GM23338 (cell line): ENCODE measurements around the gene USP46. TPM values are rescaled to one million over a fixed set of nuclear protein-coding genes. Genes with fewer than 3 reads are reported as not detected.
A peak's percentile ranks its signal among the peaks of the same experiment; 100 is the strongest.

Source experiments
- ATAC-seq: fragments of 200-7000 bp; cut with Tn5 transposase; 3 replicates; pipeline ENCODE4 v1.9.1; 2020
- DNase-seq: peaks from one replicate; pipeline ENCODE4 v3.0.0-alpha.2; 2015; ENCODE audit warnings: low spot score
- H2AFZ ChIP-seq: fragments of 200-600 bp; sonication (generic); 2 replicates; pipeline ENCODE4 v1.8.0; 2016; ENCODE audit warnings: antibody characterized with exemption, mild to moderate bottlenecking, moderate library complexity
- H3F3A ChIP-seq: fragments of 200-600 bp; sonication (generic); replicated peaks from 2 replicates; pipeline ENCODE4 v1.8.0; 2017; ENCODE audit warnings: antibody characterized with exemption, mixed run types, low read depth
- H3K27ac ChIP-seq: fragments of 200-600 bp; sonication (generic); 2 replicates; pipeline ENCODE4 v1.6.1; 2016; ENCODE audit warnings: low read depth
- H3K27me3 ChIP-seq: fragments of 200-600 bp; sonication (generic); 2 replicates; pipeline ENCODE4 v1.8.0; 2016; ENCODE audit warnings: mild to moderate bottlenecking, mixed run types, moderate library complexity; ENCODE audit not compliant: insufficient read depth
- H3K36me3 ChIP-seq: fragments of 200-600 bp; sonication (generic); 2 replicates; pipeline ENCODE4 v1.8.0; 2016; ENCODE audit warnings: mild to moderate bottlenecking; ENCODE audit not compliant: insufficient read depth
- H3K4me1 ChIP-seq: fragments of 200-600 bp; sonication (generic); 2 replicates; pipeline ENCODE4 v1.8.0; 2016; ENCODE audit warnings: mild to moderate bottlenecking, moderate library complexity; ENCODE audit not compliant: insufficient read depth
- H3K4me2 ChIP-seq: fragments of 200-600 bp; sonication (generic); 2 replicates; pipeline ENCODE4 v1.7.1; 2017; ENCODE audit warnings: mixed run types
- H3K4me3 ChIP-seq: fragments of 200-600 bp; sonication (generic); 2 replicates; pipeline ENCODE4 v1.6.1; 2016; ENCODE audit warnings: mixed run types
- H3K79me2 ChIP-seq: fragments of 200-600 bp; sonication (generic); replicated peaks from 2 replicates; pipeline ENCODE4 v1.8.0; 2017; ENCODE audit warnings: mild to moderate bottlenecking; ENCODE audit not compliant: insufficient read depth
- H3K9me2 ChIP-seq: fragments of 200-600 bp; sonication (generic); 2 replicates; pipeline ENCODE4 v1.8.0; 2017; ENCODE audit not compliant: insufficient read depth
- H4K20me1 ChIP-seq: fragments of 200-600 bp; sonication (generic); replicated peaks from 2 replicates; pipeline ENCODE4 v1.8.0; 2017; ENCODE audit warnings: mild to moderate bottlenecking; ENCODE audit not compliant: insufficient read depth
- H3K27ac Mint-ChIP-seq: 2 replicates; pipeline ENCODE4 v1.8.0; 2020; ENCODE audit warnings: inconsistent platforms, mild to moderate bottlenecking, moderate library complexity, mixed read lengths
- H3K27me3 Mint-ChIP-seq: 3 replicates; pipeline ENCODE4 v1.8.0; 2022; ENCODE audit warnings: low read depth, mild to moderate bottlenecking, moderate library complexity, mixed read lengths, inconsistent platforms; ENCODE audit not compliant: insufficient read depth, poor library complexity
- H3K36me3 Mint-ChIP-seq: 3 replicates; pipeline ENCODE4 v1.8.0; 2021; ENCODE audit warnings: low read depth, mild to moderate bottlenecking, inconsistent platforms, moderate library complexity, mixed read lengths
- H3K4me1 Mint-ChIP-seq: 3 replicates; pipeline ENCODE4 v1.8.0; 2020; ENCODE audit warnings: mild to moderate bottlenecking, inconsistent platforms, mixed read lengths
- H3K4me3 Mint-ChIP-seq: 3 replicates; pipeline ENCODE4 v1.8.0; 2021; ENCODE audit warnings: moderate library complexity, mild to moderate bottlenecking, inconsistent platforms, mixed read lengths
- H3K9me3 Mint-ChIP-seq: 3 replicates; pipeline ENCODE4 v1.8.0; 2020; ENCODE audit warnings: moderate library complexity, mild to moderate bottlenecking, inconsistent platforms, mixed read lengths
- CREB1 ChIP-seq: fragments of 250-450 bp; sonication (Bioruptor Pico); IDR thresholded peaks from 2 replicates; pipeline ENCODE4 v1.5.0; 2020; ENCODE audit warnings: low read depth, mild to moderate bottlenecking, moderate library complexity
- CTCF ChIP-seq, 2 experiments: fragments of 200-600 bp in 1 of 2; sonication (generic) in 1 of 2; conservative IDR thresholded peaks; 2 replicates each; pipeline versions ENCODE4 v1.5.1 to v1.6.1; 2016 to 2017; ENCODE audit warnings: antibody characterized with exemption in 2 of 2, low read depth in 2 of 2, mild to moderate bottlenecking in 2 of 2, moderate library complexity in 1 of 2
- EZH2 ChIP-seq: fragments of 200-600 bp; sonication (generic); IDR thresholded peaks from one replicate; pipeline ENCODE4 v1.8.0; 2017; ENCODE audit warnings: antibody characterized with exemption, mild to moderate bottlenecking, low read depth; ENCODE audit not compliant: unreplicated experiment
- JUNB ChIP-seq: IDR thresholded peaks from one replicate; pipeline ENCODE4 v1.6.1; 2016; ENCODE audit warnings: antibody characterized with exemption; ENCODE audit not compliant: unreplicated experiment
- POLR2AphosphoS5 ChIP-seq: IDR thresholded peaks from 2 replicates; pipeline ENCODE4 v1.6.1; 2016; ENCODE audit warnings: antibody characterized with exemption, low read depth
- polyA plus RNA-seq: library from polyadenylated mRNA; unstranded; fragments of >200 nt; fragmentation: Nextera tagmentation; extraction: Ambion mirVana; gene quantifications from 2 replicates; pipeline ENCODE4 v1.2.1, GENCODE V29; 2016
- total RNA-seq: library from RNA; depleted of rRNA; stranded (reverse); fragments of >200 nt; shearing (Covaris generic); gene quantifications from 2 replicates; pipeline ENCODE4 v1.2.3, GENCODE V29; 2014
- TF ChIP-seq, protein P1 (sequence below): IDR thresholded peaks from 2 replicates; pipeline ENCODE4 v1.6.1; 2016; ENCODE audit warnings: antibody characterized with exemption
- TF ChIP-seq, protein P2 (sequence below): fragments of 250-450 bp; sonication (Bioruptor Pico); IDR thresholded peaks from 2 replicates; pipeline ENCODE4 v1.5.0; 2020; ENCODE audit warnings: mild to moderate bottlenecking, moderate library complexity

USP46 gene
- total and polyA plus RNA-seq, 2 experiments from 2014 or later = 40.5 to 59.4 TPM

- TF ChIP-seq, protein P1, sequence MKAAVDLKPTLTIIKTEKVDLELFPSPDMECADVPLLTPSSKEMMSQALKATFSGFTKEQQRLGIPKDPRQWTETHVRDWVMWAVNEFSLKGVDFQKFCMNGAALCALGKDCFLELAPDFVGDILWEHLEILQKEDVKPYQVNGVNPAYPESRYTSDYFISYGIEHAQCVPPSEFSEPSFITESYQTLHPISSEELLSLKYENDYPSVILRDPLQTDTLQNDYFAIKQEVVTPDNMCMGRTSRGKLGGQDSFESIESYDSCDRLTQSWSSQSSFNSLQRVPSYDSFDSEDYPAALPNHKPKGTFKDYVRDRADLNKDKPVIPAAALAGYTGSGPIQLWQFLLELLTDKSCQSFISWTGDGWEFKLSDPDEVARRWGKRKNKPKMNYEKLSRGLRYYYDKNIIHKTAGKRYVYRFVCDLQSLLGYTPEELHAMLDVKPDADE = no peak
- TF ChIP-seq JUNB (no peak), POLR2AphosphoS5 (no peak)
These were observed 54.9 kb downstream of the USP46 start (continued) for GRCh38 chr4:52604215-52604614.

GRCh38 chr4:52600275-52600674, 58.8 kb downstream of the USP46 start:
- Histone ChIP-seq H3K36me3 (peaks cover 27% of the 10 kb centered on the region), H4K20me1 (peaks cover 14% of the 10 kb centered on the region; the same call in 1 of the 2 replicates), H3K79me2 (no peaks in the 10 kb centered on the region), H3F3A (no peaks in the 10 kb centered on the region), H2AFZ (no peak overlapping the region), H3K27me3 (no peaks in the 10 kb centered on the region), H3K27ac (no peak overlapping the region), H3K4me3 (no peak overlapping the region), H3K4me1 (no peaks in the 10 kb centered on the region), H3K9me2 (no peaks in the 10 kb centered on the region), H3K4me2 (no peak overlapping the region)
- no peak overlapping the region for H3K4me3 Mint-ChIP-seq
- H3K36me3 Mint-ChIP-seq = peaks cover 71% of the 10 kb centered on the region
- ATAC-seq (no peak), DNase-seq (no peak)
- H3K27me3 Mint-ChIP-seq = peaks cover 3% of the 10 kb centered on the region
- H3K4me1 Mint-ChIP-seq = peaks cover 3% of the 10 kb centered on the region; the same call in 1 of the 3 replicates
- no peak overlapping the region for H3K27ac Mint-ChIP-seq
- TF ChIP-seq JUNB (no peak), CTCF (conservative IDR thresholded peaks at IDR 0.05; ENCODE audit: low read depth in 2 of 2) (no peak), POLR2AphosphoS5 (no peak)
- TF ChIP-seq, protein P1 = no peak
- H3K9me3 Mint-ChIP-seq = no peaks in the 10 kb centered on the region

GRCh38 chr4:52595001-52595400, 64.1 kb downstream of the USP46 start:
- no peaks in the 10 kb centered on the region for H3K9me3 Mint-ChIP-seq
- Histone ChIP-seq H3K79me2 (no peaks in the 10 kb centered on the region), H3K4me2 (no peak overlapping the region), H2AFZ (no peak overlapping the region), H3K36me3 (peaks cover 20% of the 10 kb centered on the region), H4K20me1 (peaks cover 11% of the 10 kb centered on the region; the same call in 1 of the 2 replicates), H3K9me2 (no peaks in the 10 kb centered on the region), H3K4me3 (no peak overlapping the region), H3K27ac (no peak overlapping the region), H3K27me3 (no peaks in the 10 kb centered on the region), H3F3A (no peaks in the 10 kb centered on the region), H3K4me1 (peaks cover 7% of the 10 kb centered on the region; the same call in 1 of the 2 replicates)
- peak overlapping the region; percentile 51; the same call in 1 of the 2 replicates for H3K27ac Mint-ChIP-seq
- H3K27me3 Mint-ChIP-seq = no peaks in the 10 kb centered on the region
- ATAC-seq (no peak), DNase-seq (no peak)
- H3K4me3 Mint-ChIP-seq = no peak overlapping the region
- H3K4me1 Mint-ChIP-seq = peaks cover 17% of the 10 kb centered on the region
- peaks cover 61% of the 10 kb centered on the region for H3K36me3 Mint-ChIP-seq
- no peak for TF ChIP-seq JUNB
- no peak for TF ChIP-seq CREB1 (CRISPR knock-in tag)
- no peak for TF ChIP-seq EZH2
- TF ChIP-seq, protein P2, sequence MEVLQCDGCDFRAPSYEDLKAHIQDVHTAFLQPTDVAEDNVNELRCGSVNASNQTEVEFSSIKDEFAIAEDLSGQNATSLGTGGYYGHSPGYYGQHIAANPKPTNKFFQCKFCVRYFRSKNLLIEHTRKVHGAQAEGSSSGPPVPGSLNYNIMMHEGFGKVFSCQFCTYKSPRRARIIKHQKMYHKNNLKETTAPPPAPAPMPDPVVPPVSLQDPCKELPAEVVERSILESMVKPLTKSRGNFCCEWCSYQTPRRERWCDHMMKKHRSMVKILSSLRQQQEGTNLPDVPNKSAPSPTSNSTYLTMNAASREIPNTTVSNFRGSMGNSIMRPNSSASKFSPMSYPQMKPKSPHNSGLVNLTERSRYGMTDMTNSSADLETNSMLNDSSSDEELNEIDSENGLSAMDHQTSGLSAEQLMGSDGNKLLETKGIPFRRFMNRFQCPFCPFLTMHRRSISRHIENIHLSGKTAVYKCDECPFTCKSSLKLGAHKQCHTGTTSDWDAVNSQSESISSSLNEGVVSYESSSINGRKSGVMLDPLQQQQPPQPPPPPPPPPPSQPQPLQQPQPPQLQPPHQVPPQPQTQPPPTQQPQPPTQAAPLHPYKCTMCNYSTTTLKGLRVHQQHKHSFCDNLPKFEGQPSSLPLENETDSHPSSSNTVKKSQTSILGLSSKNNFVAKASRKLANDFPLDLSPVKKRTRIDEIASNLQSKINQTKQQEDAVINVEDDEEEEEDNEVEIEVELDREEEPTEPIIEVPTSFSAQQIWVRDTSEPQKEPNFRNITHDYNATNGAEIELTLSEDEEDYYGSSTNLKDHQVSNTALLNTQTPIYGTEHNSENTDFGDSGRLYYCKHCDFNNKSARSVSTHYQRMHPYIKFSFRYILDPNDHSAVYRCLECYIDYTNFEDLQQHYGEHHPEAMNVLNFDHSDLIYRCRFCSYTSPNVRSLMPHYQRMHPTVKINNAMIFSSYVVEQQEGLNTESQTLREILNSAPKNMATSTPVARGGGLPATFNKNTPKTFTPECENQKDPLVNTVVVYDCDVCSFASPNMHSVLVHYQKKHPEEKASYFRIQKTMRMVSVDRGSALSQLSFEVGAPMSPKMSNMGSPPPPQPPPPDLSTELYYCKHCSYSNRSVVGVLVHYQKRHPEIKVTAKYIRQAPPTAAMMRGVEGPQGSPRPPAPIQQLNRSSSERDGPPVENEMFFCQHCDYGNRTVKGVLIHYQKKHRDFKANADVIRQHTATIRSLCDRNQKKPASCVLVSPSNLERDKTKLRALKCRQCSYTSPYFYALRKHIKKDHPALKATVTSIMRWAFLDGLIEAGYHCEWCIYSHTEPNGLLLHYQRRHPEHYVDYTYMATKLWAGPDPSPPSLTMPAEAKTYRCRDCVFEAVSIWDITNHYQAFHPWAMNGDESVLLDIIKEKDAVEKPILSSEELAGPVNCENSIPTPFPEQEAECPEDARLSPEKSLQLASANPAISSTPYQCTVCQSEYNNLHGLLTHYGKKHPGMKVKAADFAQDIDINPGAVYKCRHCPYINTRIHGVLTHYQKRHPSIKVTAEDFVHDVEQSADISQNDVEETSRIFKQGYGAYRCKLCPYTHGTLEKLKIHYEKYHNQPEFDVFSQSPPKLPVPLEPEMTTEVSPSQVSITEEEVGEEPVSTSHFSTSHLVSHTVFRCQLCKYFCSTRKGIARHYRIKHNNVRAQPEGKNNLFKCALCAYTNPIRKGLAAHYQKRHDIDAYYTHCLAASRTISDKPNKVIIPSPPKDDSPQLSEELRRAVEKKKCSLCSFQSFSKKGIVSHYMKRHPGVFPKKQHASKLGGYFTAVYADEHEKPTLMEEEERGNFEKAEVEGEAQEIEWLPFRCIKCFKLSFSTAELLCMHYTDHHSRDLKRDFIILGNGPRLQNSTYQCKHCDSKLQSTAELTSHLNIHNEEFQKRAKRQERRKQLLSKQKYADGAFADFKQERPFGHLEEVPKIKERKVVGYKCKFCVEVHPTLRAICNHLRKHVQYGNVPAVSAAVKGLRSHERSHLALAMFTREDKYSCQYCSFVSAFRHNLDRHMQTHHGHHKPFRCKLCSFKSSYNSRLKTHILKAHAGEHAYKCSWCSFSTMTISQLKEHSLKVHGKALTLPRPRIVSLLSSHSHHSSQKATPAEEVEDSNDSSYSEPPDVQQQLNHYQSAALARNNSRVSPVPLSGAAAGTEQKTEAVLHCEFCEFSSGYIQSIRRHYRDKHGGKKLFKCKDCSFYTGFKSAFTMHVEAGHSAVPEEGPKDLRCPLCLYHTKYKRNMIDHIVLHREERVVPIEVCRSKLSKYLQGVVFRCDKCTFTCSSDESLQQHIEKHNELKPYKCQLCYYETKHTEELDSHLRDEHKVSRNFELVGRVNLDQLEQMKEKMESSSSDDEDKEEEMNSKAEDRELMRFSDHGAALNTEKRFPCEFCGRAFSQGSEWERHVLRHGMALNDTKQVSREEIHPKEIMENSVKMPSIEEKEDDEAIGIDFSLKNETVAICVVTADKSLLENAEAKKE (CRISPR knock-in tag) = no peak
- TF ChIP-seq, protein P1 = no peak
